Measurements from ENCODE around the gene GPC5. TPM values are rescaled to one million over a fixed set of nuclear protein-coding genes. Genes with fewer than 3 reads are reported as not detected.

Gene GPC5
- total and polyA plus RNA-seq, 2 donors (not counting 3 experiments of a cell fraction or from before 2014, with no cell fraction given) = 0.59 to 0.97 TPM

DNA sequence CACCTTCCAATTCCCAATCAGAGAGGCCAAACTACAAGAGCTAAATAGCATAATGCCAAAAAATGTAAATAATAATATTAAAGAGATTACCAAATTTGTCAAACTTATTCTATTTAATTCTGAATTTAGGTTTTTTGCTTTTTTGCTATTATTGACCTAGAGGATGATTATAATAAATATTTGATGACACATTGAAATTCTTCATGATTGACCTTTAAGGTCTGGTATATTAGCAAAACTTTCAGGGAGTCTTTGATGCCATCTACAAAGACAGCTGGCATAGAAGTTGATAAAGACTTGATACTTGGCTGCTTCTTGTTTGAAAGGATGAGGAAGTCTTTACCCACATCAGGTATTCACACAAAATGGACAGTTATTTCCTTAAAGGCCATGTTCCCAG, 1168.3 kb downstream of the GPC5 start:
- no TSS peak for BruUV-seq (replicated peaks)
- dilution Hi-C loops (cut with MboI; ENCODE audit: extremely low pct_ligation_motif_present, low sequenced_read_pairs) = no loop called here
- intact Hi-C loops (cut with micrococcal nuclease) = no loop called here
- H3K4me3 ChIP-seq (replicated peaks in 1 of 3; ENCODE audit: insufficient read depth in 1 of 3, low read depth in 1 of 3, low read length in 3 of 3) = no peak overlapping the region
- no peaks in the 10 kb centered on the region for H3K4me1 ChIP-seq (ENCODE audit: control insufficient read depth, extremely low read depth, insufficient read depth, low read length)
- H3K27me3 ChIP-seq (ENCODE audit: control insufficient read depth in 2 of 2, insufficient read depth in 2 of 2, low read length in 2 of 2) = no peaks in the 10 kb centered on the region
- POLR2A ChIA-PET = no interaction called here
- H3K4me2 ChIP-seq (ENCODE audit: insufficient read depth, low read length) = no peak overlapping the region
- no peaks in the 10 kb centered on the region for H3K36me3 ChIP-seq (ENCODE audit: control insufficient read depth in 2 of 2, extremely low read depth in 1 of 2, insufficient read depth in 2 of 2, low read length in 2 of 2)
- no peak overlapping the region for H2AFZ ChIP-seq (ENCODE audit: low read depth, low read length)
- DNase-seq (ENCODE audit: low read depth, low spot score) = no peak
- CTCF ChIA-PET = no interaction called here
- no peaks in the 10 kb centered on the region for H3K79me2 ChIP-seq (ENCODE audit: control insufficient read depth, insufficient read depth, low read length)
- no peak overlapping the region for H3K9ac ChIP-seq (replicated peaks; ENCODE audit: extremely low read depth, insufficient read depth, low read length)
- H4K20me1 ChIP-seq (replicated peaks; ENCODE audit: control insufficient read depth, extremely low read depth, insufficient read depth, low read length) = no peaks in the 10 kb centered on the region
- H3K9me1 ChIP-seq (replicated peaks; ENCODE audit: control insufficient read depth, extremely low read depth, insufficient read depth, low read length) = no peaks in the 10 kb centered on the region
- peaks cover 1% of the 10 kb centered on the region for H3K9me3 ChIP-seq (replicated peaks; ENCODE audit: control insufficient read depth, insufficient read depth, low read length)
- FAIRE-seq = no peak
- no peak overlapping the region for H3K27ac ChIP-seq (ENCODE audit: insufficient read depth, low read depth, low read length)
- TF ChIP-seq FOS (IDR thresholded peaks at IDR 0.05; ENCODE audit: borderline replicate concordance, insufficient read depth, low read length) (no peak), MAX (IDR thresholded peaks at IDR 0.05; ENCODE audit: insufficient read depth, insufficient read length) (no peak), POLR2AphosphoS5 (IDR thresholded peaks at IDR 0.05; ENCODE audit: insufficient read depth, low read depth, low read length) (no peak), EZH2 (IDR thresholded peaks at IDR 0.05; ENCODE audit: borderline replicate concordance, low read depth, low read length, severe bottlenecking) (no peak)
- TF ChIP-seq, protein P1, sequence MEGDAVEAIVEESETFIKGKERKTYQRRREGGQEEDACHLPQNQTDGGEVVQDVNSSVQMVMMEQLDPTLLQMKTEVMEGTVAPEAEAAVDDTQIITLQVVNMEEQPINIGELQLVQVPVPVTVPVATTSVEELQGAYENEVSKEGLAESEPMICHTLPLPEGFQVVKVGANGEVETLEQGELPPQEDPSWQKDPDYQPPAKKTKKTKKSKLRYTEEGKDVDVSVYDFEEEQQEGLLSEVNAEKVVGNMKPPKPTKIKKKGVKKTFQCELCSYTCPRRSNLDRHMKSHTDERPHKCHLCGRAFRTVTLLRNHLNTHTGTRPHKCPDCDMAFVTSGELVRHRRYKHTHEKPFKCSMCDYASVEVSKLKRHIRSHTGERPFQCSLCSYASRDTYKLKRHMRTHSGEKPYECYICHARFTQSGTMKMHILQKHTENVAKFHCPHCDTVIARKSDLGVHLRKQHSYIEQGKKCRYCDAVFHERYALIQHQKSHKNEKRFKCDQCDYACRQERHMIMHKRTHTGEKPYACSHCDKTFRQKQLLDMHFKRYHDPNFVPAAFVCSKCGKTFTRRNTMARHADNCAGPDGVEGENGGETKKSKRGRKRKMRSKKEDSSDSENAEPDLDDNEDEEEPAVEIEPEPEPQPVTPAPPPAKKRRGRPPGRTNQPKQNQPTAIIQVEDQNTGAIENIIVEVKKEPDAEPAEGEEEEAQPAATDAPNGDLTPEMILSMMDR (IDR thresholded peaks at IDR 0.05; ENCODE audit: extremely low read depth in 1 of 2, insufficient read depth in 1 of 2, low read depth in 1 of 2, low read length in 2 of 2) = no peak

- TF ChIP-seq FOS (IDR thresholded peaks at IDR 0.05; ENCODE audit: borderline replicate concordance, insufficient read depth, low read length) (no peak), EZH2 (IDR thresholded peaks at IDR 0.05; ENCODE audit: borderline replicate concordance, low read depth, low read length, severe bottlenecking) (no peak), POLR2A (IDR thresholded peaks at IDR 0.05; ENCODE audit: low read depth, low read length) (no peak), MYC (IDR thresholded peaks at IDR 0.05; ENCODE audit: low read depth, low read length) (no peak), MAX (IDR thresholded peaks at IDR 0.05; ENCODE audit: insufficient read depth, insufficient read length) (no peak), JUN (IDR thresholded peaks at IDR 0.05; ENCODE audit: borderline replicate concordance, insufficient read depth, insufficient read length, low read depth) (no peak), POLR2AphosphoS5 (IDR thresholded peaks at IDR 0.05; ENCODE audit: insufficient read depth, low read depth, low read length) (no peak), GATA2 (IDR thresholded peaks at IDR 0.05; ENCODE audit: insufficient read depth, insufficient read length, low read depth, low read length) (no peak)
- TF ChIP-seq, protein P1 (IDR thresholded peaks at IDR 0.05; ENCODE audit: extremely low read depth in 1 of 2, insufficient read depth in 1 of 2, low read depth in 1 of 2, low read length in 2 of 2) = no peak
- H3K79me2 ChIP-seq (ENCODE audit: control insufficient read depth, insufficient read depth, low read length) = no peaks in the 10 kb centered on the region
- no peak for DNase-seq (ENCODE audit: low read depth, low spot score)
- FAIRE-seq = no peak
- H3K36me3 ChIP-seq (ENCODE audit: control insufficient read depth in 2 of 2, extremely low read depth in 1 of 2, insufficient read depth in 2 of 2, low read length in 2 of 2) = no peaks in the 10 kb centered on the region
- no peaks in the 10 kb centered on the region for H3K27me3 ChIP-seq (ENCODE audit: control insufficient read depth in 2 of 2, insufficient read depth in 2 of 2, low read length in 2 of 2)
- dilution Hi-C loops (cut with MboI; ENCODE audit: extremely low pct_ligation_motif_present, low sequenced_read_pairs) = no loop called here
- no peak overlapping the region for H3K27ac ChIP-seq (ENCODE audit: insufficient read depth, low read depth, low read length)
- no peak overlapping the region for H2AFZ ChIP-seq (ENCODE audit: low read depth, low read length)
- ChIA-PET POLR2A (no interaction called here), CTCF (no interaction called here)
- no peaks in the 10 kb centered on the region for H3K4me1 ChIP-seq (ENCODE audit: control insufficient read depth, extremely low read depth, insufficient read depth, low read length)
- no TSS peak for BruUV-seq (replicated peaks)
- no peak overlapping the region for H3K4me2 ChIP-seq (ENCODE audit: insufficient read depth, low read length)
- no peak overlapping the region for H3K9ac ChIP-seq (replicated peaks; ENCODE audit: extremely low read depth, insufficient read depth, low read length)
- intact Hi-C loops (cut with micrococcal nuclease) = no loop called here
- H3K9me3 ChIP-seq (replicated peaks; ENCODE audit: control insufficient read depth, insufficient read depth, low read length) = peaks cover 5% of the 10 kb centered on the region
- no peak overlapping the region for H3K4me3 ChIP-seq (replicated peaks in 1 of 3; ENCODE audit: insufficient read depth in 1 of 3, low read depth in 1 of 3, low read length in 3 of 3)
- no peaks in the 10 kb centered on the region for H3K9me1 ChIP-seq (replicated peaks; ENCODE audit: control insufficient read depth, extremely low read depth, insufficient read depth, low read length)
- no peaks in the 10 kb centered on the region for H4K20me1 ChIP-seq (replicated peaks; ENCODE audit: control insufficient read depth, extremely low read depth, insufficient read depth, low read length)
Observed at GRCh38 chr13:92572190-92572589, 1173.8 kb downstream of the GPC5 start.

Measured in endothelial cell of umbilical vein (primary cell).